HepG2 (cell line): Measurements from ENCODE around the gene ST8SIA3. TPM values are rescaled to one million over a fixed set of nuclear protein-coding genes. Genes with fewer than 3 reads are reported as not detected.

Experiments
- BRCA1 ChIP-seq: sonication (generic); formaldehyde crosslinking; IDR thresholded peaks from 2 replicates; pipeline ENCODE4 v1.4.0; 2020; ENCODE audit warnings: missing genetic modification reagents
- EEA1 ChIP-seq: sonication (generic); formaldehyde crosslinking; IDR thresholded peaks from 2 replicates; pipeline ENCODE4 v1.5.1; 2020; ENCODE audit warnings: mild to moderate bottlenecking, missing genetic modification reagents, borderline replicate concordance
- FUBP1 ChIP-seq: sonication (generic); formaldehyde crosslinking; IDR thresholded peaks from 2 replicates; pipeline ENCODE4 v1.5.1; 2020; ENCODE audit warnings: missing genetic modification reagents, mild to moderate bottlenecking, borderline replicate concordance
- MIER2 ChIP-seq: IDR thresholded peaks from 2 replicates; pipeline ENCODE4 v1.6.1; 2016; ENCODE audit warnings: missing biosample characterization, missing genetic modification reagents
- MTF1 ChIP-seq: sonication (generic); formaldehyde crosslinking; IDR thresholded peaks from 2 replicates; pipeline ENCODE4 v1.5.0; 2020; ENCODE audit warnings: missing genetic modification reagents
- NR2F1 ChIP-seq, 2 experiments: fragments of 450-650 bp in 1 of 2; formaldehyde crosslinking in 1 of 2; IDR thresholded peaks; 2 replicates each; pipeline versions ENCODE4 v1.5.0 to v1.6.1; 2016 to 2020; ENCODE audit warnings: mild to moderate bottlenecking in 1 of 2, missing compliant biosample characterization in 1 of 2, missing genetic modification reagents in 1 of 2, moderate library complexity in 1 of 2
- ONECUT2 ChIP-seq: sonication (generic); formaldehyde crosslinking; IDR thresholded peaks from 2 replicates; pipeline ENCODE4 v1.4.0; 2020; ENCODE audit warnings: missing genetic modification reagents
- SAFB2 ChIP-seq: sonication (generic); formaldehyde crosslinking; IDR thresholded peaks from 2 replicates; pipeline ENCODE4 v1.5.1; 2020; ENCODE audit warnings: missing genetic modification reagents, low read depth, mild to moderate bottlenecking, borderline replicate concordance
- SRSF9 ChIP-seq: fragments of 200-400 bp; formaldehyde crosslinking; IDR thresholded peaks from 2 replicates; pipeline ENCODE4 v1.6.1; 2018; ENCODE audit warnings: borderline replicate concordance, mild to moderate bottlenecking, low read depth, low read length; ENCODE audit not compliant: insufficient read depth, poor library complexity, severe bottlenecking
- TEAD2 ChIP-seq: sonication (generic); formaldehyde crosslinking; IDR thresholded peaks from 2 replicates; pipeline ENCODE4 v1.9.0; 2021; ENCODE audit warnings: missing genetic modification reagents
- ZBTB20 ChIP-seq: sonication (generic); formaldehyde crosslinking; IDR thresholded peaks from 2 replicates; pipeline ENCODE4 v1.8.1; 2023; ENCODE audit warnings: missing genetic modification reagents, low read depth, mild to moderate bottlenecking, borderline replicate concordance
- ZFX ChIP-seq: sonication (generic); formaldehyde crosslinking; IDR thresholded peaks from 2 replicates; pipeline ENCODE4 v1.4.0; 2020; ENCODE audit warnings: mild to moderate bottlenecking, low read depth, missing genetic modification reagents, moderate library complexity
- ZNF18 ChIP-seq: sonication (generic); formaldehyde crosslinking; IDR thresholded peaks from 2 replicates; pipeline ENCODE4 v1.8.0; 2022; ENCODE audit warnings: mild to moderate bottlenecking, missing genetic modification reagents; ENCODE audit not compliant: insufficient replicate concordance
- ZNF616 ChIP-seq: sonication (generic); formaldehyde crosslinking; IDR thresholded peaks from 2 replicates; pipeline ENCODE4 v1.5.0; 2020; ENCODE audit warnings: low read depth, mild to moderate bottlenecking, missing genetic modification reagents
- ZNF724P ChIP-seq: sonication (generic); formaldehyde crosslinking; IDR thresholded peaks from 2 replicates; pipeline ENCODE4 v1.8.0; 2022; ENCODE audit warnings: missing genetic modification reagents, borderline replicate concordance
- polyA plus RNA-seq, 8 experiments: library from polyadenylated mRNA; depleted of rRNA in 3 of 8; stranded (reverse) in 7 of 8; unstranded in 1 of 8; fragments of >200 nt; fragmentation: Illumina TruSeq in 4 of 8; extraction: Trizol in 4 of 8; gene quantifications; 2 replicates each; pipeline versions ENCODE4 v1.2.1 to v1.2.3, GENCODE V29; 2011 to 2016; ENCODE audit warnings: low read depth in 4 of 8, missing spikeins in 1 of 8, mixed read lengths in 1 of 8; ENCODE audit not compliant: insufficient read depth in 1 of 8
- total RNA-seq, 5 experiments: library from RNA; depleted of rRNA; stranded (reverse); fragments of >200 nt; fragmentation: Illumina TruSeq; extraction: Trizol; gene quantifications; 2 replicates each; pipeline ENCODE4 v1.2.3, GENCODE V29; 2016; ENCODE audit warnings: low read depth in 1 of 5
- TF ChIP-seq, protein P1 (sequence below): sonication (generic); formaldehyde crosslinking; IDR thresholded peaks from 2 replicates; pipeline ENCODE4 v1.5.0; 2020; ENCODE audit warnings: mild to moderate bottlenecking, missing genetic modification reagents
- TF ChIP-seq, protein P2 (sequence below): sonication (generic); formaldehyde crosslinking; IDR thresholded peaks from 2 replicates; pipeline ENCODE4 v1.4.0; 2020; ENCODE audit warnings: missing genetic modification reagents

ST8SIA3 gene
- total and polyA plus RNA-seq, 2 of the 13 experiments (the other 11 are each of a cell fraction or from before 2014, with no cell fraction given), result not detected

- TF ChIP-seq ONECUT2 (CRISPR knock-in tag) (no peak), TEAD2 (CRISPR knock-in tag) (no peak), SRSF9 (no peak), ZNF616 (CRISPR knock-in tag) (0 out of 2 replicates have a peak, but pooled peaks have one; percentile 67), MIER2 (CRISPR knock-in tag) (peak; percentile 96), BRCA1 (0 out of 2 replicates have a peak, but pooled peaks have one; percentile 41), ZFX (no peak), ZNF18 (CRISPR knock-in tag) (peak; percentile 57), ZBTB20 (peak; percentile 37; the same call in 1 of the 2 replicates), ZNF724P (CRISPR knock-in tag) (no peak), NR2F1 (CRISPR knock-in tag; IDR thresholded peaks at IDR 0.05) (no peak), FUBP1 (CRISPR knock-in tag) (no peak), MTF1 (CRISPR knock-in tag) (0 out of 2 replicates have a peak, but pooled peaks have one; percentile 47), EEA1 (CRISPR knock-in tag) (no peak), SAFB2 (CRISPR knock-in tag) (no peak)
- TF ChIP-seq, protein P1, sequence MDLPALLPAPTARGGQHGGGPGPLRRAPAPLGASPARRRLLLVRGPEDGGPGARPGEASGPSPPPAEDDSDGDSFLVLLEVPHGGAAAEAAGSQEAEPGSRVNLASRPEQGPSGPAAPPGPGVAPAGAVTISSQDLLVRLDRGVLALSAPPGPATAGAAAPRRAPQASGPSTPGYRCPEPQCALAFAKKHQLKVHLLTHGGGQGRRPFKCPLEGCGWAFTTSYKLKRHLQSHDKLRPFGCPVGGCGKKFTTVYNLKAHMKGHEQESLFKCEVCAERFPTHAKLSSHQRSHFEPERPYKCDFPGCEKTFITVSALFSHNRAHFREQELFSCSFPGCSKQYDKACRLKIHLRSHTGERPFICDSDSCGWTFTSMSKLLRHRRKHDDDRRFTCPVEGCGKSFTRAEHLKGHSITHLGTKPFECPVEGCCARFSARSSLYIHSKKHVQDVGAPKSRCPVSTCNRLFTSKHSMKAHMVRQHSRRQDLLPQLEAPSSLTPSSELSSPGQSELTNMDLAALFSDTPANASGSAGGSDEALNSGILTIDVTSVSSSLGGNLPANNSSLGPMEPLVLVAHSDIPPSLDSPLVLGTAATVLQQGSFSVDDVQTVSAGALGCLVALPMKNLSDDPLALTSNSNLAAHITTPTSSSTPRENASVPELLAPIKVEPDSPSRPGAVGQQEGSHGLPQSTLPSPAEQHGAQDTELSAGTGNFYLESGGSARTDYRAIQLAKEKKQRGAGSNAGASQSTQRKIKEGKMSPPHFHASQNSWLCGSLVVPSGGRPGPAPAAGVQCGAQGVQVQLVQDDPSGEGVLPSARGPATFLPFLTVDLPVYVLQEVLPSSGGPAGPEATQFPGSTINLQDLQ (CRISPR knock-in tag), result no peak
- TF ChIP-seq, protein P2, sequence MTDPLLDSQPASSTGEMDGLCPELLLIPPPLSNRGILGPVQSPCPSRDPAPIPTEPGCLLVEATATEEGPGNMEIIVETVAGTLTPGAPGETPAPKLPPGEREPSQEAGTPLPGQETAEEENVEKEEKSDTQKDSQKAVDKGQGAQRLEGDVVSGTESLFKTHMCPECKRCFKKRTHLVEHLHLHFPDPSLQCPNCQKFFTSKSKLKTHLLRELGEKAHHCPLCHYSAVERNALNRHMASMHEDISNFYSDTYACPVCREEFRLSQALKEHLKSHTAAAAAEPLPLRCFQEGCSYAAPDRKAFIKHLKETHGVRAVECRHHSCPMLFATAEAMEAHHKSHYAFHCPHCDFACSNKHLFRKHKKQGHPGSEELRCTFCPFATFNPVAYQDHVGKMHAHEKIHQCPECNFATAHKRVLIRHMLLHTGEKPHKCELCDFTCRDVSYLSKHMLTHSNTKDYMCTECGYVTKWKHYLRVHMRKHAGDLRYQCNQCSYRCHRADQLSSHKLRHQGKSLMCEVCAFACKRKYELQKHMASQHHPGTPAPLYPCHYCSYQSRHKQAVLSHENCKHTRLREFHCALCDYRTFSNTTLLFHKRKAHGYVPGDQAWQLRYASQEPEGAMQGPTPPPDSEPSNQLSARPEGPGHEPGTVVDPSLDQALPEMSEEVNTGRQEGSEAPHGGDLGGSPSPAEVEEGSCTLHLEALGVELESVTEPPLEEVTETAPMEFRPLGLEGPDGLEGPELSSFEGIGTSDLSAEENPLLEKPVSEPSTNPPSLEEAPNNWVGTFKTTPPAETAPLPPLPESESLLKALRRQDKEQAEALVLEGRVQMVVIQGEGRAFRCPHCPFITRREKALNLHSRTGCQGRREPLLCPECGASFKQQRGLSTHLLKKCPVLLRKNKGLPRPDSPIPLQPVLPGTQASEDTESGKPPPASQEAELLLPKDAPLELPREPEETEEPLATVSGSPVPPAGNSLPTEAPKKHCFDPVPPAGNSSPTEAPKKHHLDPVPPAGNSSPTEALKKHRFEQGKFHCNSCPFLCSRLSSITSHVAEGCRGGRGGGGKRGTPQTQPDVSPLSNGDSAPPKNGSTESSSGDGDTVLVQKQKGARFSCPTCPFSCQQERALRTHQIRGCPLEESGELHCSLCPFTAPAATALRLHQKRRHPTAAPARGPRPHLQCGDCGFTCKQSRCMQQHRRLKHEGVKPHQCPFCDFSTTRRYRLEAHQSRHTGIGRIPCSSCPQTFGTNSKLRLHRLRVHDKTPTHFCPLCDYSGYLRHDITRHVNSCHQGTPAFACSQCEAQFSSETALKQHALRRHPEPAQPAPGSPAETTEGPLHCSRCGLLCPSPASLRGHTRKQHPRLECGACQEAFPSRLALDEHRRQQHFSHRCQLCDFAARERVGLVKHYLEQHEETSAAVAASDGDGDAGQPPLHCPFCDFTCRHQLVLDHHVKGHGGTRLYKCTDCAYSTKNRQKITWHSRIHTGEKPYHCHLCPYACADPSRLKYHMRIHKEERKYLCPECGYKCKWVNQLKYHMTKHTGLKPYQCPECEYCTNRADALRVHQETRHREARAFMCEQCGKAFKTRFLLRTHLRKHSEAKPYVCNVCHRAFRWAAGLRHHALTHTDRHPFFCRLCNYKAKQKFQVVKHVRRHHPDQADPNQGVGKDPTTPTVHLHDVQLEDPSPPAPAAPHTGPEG (CRISPR knock-in tag), result peak; percentile 76; the same call in 1 of the 2 replicates
Observed at GRCh38 chr18:57353940-57354461, 1.6 kb downstream of the ST8SIA3 start (continued).
